ENCODE measurements around the gene INPPL1. TPM values are rescaled to one million over a fixed set of nuclear protein-coding genes. Genes with fewer than 3 reads are reported as not detected.

INPPL1 gene
- total RNA-seq, 1 experiment from 2014 or later: 51.8 TPM

DNA sequence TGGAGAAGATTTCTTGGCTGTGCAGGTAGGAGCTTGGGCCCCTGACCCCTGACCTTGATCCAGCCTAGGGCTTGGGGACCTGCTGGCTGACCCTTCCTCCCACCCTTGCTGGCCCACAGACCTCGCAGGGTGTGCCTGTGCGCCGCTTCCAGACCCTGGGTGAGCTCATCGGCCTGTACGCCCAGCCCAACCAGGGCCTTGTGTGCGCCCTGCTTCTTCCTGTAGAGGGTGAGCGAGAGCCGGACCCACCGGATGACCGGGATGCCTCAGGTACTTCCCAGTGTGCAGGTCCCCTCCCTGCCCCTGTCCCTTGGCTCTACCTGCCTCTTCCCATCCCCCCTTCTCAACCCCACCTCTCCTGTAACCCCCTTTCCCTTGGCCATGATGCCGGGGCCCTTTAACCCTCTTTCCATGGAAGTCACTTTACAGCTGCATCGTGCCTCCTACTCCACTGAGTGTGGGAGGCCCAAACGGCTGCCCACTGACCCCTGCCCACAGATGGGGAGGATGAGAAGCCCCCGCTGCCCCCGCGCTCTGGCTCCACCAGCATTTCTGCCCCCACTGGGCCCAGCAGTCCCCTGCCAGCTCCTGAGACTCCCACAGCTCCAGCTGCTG is 3.8 kb downstream of the INPPL1 start:
- no peaks in the 10 kb centered on the region for H3K9me3 ChIP-seq
- no peaks in the 10 kb centered on the region for H3K27me3 ChIP-seq
- H3K4me3 ChIP-seq: no peak overlapping the region
- peaks cover 79% of the 10 kb centered on the region for H3K36me3 ChIP-seq
- DNase-seq: no peak

DNA sequence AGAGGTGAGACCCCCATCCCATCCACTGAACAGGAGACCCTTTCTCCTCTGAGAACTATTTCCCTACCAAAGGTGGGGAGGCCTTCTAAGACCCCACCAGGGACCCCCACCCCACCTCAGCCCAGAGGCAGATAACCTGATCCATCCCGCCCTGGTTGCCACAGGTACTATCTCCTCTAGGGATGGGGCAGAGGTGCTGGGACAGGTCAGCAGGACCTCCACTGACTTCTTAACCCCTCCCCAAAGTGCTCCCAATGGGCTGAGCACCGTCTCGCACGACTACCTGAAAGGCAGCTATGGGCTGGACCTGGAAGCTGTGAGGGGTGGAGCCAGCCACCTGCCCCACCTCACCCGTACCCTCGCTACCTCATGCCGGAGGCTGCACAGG is 4.3 kb downstream of the INPPL1 start:
- no peaks in the 10 kb centered on the region for H3K9me3 ChIP-seq
- no peaks in the 10 kb centered on the region for H3K27me3 ChIP-seq
- H3K36me3 ChIP-seq: peaks cover 84% of the 10 kb centered on the region
- DNase-seq: no peak
- H3K4me3 ChIP-seq: no peak overlapping the region

DNA sequence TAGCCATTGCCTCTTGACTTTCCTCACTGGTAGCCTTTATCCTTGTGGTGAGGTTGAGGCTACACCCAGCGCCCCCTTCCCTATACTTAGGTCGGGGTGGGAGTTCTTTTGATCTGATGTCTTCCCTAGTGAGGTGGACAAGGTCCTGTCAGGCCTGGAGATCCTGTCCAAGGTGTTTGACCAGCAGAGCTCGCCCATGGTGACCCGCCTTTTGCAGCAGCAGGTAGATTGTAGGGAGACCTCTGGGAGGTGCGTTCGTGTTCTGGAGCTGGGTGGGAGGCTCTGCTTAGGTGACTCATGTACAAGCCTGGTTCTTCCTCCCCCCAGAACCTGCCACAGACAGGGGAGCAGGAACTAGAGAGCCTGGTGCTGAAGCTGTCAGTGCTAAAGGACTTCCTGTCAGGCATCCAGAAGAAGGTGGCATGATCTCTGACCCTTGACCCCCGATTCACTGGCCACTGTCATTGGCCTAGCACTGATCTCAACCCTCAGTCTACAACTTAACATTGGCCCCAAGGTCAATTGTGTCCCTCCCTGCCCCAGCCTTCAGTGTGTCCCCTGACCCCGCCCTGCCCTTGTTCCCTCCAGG is 4.9 kb downstream of the INPPL1 start:
- Histone ChIP-seq H3K36me3 (peaks cover 90% of the 10 kb centered on the region), H3K9me3 (no peaks in the 10 kb centered on the region), H3K4me3 (no peak overlapping the region), H3K27me3 (no peaks in the 10 kb centered on the region)
- DNase-seq: no peak

DNA sequence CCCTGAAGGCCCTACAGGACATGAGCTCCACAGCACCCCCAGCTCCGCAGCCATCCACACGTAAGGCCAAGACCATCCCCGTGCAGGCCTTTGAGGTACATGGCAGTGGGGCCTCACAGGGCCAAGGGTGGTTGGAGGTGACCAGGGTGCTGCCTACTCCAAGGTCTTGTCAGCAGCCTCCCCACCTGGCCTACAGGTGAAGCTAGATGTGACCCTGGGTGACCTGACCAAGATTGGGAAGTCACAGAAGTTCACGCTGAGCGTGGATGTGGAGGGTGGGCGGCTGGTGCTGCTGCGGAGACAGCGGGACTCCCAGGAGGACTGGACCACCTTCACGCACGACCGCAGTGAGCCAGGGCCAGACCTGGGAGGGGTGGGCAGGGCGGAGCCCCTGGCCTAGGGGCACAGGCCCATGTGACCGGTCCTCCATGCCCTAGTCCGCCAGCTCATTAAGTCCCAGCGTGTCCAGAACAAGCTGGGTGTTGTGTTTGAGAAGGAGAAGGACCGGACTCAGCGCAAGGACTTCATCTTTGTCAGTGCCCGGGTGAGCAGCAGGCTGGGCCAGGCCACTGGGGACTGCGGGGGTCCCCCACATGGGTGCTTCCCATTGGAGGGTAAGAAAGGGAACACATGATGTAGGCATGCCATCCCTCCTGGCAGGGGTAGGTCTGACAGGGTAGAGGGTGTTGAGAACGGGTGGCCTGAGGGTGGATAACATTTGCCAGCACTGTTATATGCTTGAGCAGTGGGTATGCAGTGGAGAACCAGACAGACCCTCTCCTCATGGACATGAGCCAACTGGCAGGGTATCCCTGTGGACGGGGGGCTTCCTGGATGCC is 5.6 kb downstream of the INPPL1 start:
- no peaks in the 10 kb centered on the region for H3K27me3 ChIP-seq
- H3K4me3 ChIP-seq: no peak overlapping the region
- no peak for DNase-seq
- peaks cover 97% of the 10 kb centered on the region for H3K36me3 ChIP-seq
- H3K9me3 ChIP-seq: no peaks in the 10 kb centered on the region

DNA sequence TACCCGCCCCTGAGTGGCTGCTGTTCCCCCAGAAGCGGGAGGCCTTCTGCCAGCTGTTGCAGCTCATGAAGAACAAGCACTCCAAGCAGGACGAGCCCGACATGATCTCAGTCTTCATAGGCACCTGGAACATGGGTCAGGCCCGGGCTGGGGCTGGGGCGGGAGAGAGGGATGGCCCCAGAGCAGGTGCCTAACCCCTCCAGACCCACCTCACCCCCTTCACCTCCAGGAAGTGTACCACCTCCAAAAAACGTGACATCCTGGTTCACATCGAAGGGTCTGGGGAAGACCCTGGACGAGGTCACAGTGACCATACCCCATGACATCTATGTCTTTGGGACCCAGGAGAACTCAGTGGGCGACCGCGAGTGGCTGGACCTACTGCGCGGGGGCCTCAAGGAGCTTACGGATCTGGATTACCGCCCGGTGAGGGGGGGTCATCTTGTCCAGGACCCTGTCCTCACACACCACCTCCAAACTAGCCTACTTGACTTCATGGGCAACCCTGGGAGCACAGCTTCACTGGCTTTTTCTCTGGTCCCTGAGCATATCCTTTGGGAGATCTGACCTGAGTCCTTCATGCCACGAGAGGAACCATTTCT is 6.3 kb downstream of the INPPL1 start:
- no peak overlapping the region for H3K4me3 ChIP-seq
- no peak for DNase-seq
- H3K9me3 ChIP-seq: no peaks in the 10 kb centered on the region
- H3K27me3 ChIP-seq: no peaks in the 10 kb centered on the region
- H3K36me3 ChIP-seq: peaks cover 95% of the 10 kb centered on the region

DNA sequence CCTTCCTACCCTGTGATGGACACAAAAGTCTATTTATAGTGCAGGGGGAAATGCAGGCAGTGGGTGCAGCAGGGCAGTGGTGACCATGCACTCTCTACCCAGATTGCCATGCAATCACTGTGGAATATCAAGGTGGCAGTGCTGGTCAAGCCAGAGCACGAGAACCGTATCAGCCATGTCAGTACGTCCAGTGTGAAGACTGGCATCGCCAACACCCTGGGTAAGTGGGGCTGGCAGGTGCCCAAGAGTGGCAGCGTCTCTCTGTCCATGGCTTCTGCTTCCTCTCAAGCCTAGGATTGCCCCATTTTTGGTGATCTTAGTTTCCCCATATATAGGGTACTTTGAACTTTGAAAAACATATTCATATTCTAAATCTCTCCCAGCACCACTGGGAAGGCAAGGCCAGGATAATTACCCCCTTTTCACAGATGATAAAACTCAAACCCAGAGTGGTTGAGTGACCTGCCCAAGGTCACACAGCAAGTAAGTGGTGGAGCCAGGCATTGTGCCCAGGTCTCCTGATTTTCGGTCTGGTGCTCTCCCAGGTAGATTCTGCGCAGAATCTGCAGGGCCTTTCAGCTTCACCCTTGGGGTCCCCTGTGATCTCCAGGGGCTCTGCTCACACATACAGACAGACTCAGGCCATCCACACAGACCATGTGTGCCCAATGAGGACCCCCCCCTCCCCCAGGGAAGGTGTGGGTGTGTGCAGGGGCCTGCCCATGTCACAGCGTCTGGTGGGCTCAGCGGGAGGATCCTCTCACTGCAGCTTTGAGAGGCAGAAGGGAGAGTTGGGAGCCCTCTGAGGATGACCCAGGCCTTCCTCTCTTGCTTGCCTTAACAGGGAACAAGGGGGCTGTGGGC is 7.1 kb downstream of the INPPL1 start:
- Histone ChIP-seq H3K9me3 (no peaks in the 10 kb centered on the region), H3K36me3 (peaks cover 93% of the 10 kb centered on the region), H3K4me3 (no peak overlapping the region), H3K27me3 (no peaks in the 10 kb centered on the region)
- no peak for DNase-seq

DNA sequence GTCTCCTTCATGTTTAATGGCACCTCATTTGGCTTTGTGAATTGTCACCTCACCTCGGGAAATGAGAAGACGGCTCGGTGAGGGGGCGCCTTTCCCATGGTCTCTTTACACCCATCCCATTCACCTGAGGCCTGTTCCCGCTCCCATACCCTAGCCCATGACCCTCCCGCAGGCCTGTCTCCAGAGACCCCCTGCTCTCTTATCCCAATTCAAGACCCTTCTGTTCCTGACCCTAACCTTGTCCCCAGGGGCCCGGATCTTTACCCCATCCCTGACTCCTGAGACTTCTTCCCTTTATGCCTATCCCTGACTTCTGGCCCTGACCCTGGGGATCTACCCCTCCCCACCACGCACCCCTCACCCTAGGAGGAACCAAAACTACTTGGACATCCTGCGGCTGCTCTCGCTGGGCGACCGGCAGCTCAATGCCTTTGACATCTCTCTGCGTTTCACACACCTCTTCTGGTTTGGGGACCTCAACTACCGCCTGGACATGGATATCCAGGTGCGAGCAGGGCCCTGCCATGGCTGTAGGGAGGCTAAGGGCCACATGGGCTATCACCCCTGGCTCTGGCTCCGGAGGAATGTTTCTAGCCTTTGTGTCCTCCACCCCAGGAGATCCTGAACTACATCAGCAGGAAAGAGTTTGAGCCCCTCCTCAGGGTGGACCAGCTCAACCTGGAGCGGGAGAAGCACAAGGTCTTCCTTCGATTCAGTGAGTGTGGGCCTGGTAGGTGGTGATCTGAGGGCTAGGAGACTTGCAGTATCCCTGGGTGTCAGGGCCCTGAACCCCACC is 7.9 kb downstream of the INPPL1 start:
- Histone ChIP-seq H3K27me3 (no peaks in the 10 kb centered on the region), H3K9me3 (no peaks in the 10 kb centered on the region), H3K4me3 (no peak overlapping the region), H3K36me3 (peaks cover 91% of the 10 kb centered on the region)
- no peak for DNase-seq

DNA sequence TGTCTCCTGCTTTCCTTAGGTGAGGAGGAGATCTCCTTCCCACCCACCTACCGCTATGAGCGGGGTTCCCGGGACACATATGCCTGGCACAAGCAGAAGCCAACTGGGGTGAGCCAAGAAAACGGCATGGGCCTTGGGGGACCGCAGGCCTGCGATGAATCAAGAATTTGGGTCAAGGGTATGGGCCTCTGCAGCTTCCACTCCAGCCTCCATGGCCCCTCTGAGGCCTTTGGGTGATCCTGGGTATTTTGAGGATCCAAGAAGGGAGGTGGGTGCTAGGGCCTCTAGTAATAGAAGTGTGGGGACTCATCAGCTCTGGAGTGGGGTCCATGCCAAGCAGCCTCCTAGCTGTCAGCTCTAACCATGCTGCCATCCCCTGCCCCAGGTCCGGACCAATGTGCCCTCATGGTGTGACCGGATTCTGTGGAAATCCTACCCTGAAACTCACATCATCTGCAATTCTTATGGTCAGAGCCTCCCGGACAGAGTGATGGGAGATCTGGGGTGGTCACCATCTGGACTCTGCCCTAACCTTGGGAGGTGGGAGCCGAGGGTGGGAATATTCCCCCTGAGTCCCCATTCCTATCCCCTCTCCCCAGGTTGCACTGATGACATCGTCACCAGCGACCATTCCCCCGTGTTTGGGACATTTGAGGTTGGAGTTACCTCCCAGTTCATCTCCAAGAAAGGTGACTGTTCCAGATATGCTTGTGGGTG is 8.6 kb downstream of the INPPL1 start:
- Histone ChIP-seq H3K27me3 (no peaks in the 10 kb centered on the region), H3K4me3 (no peak overlapping the region), H3K36me3 (peaks cover 91% of the 10 kb centered on the region), H3K9me3 (no peaks in the 10 kb centered on the region)
- no peak for DNase-seq

DNA sequence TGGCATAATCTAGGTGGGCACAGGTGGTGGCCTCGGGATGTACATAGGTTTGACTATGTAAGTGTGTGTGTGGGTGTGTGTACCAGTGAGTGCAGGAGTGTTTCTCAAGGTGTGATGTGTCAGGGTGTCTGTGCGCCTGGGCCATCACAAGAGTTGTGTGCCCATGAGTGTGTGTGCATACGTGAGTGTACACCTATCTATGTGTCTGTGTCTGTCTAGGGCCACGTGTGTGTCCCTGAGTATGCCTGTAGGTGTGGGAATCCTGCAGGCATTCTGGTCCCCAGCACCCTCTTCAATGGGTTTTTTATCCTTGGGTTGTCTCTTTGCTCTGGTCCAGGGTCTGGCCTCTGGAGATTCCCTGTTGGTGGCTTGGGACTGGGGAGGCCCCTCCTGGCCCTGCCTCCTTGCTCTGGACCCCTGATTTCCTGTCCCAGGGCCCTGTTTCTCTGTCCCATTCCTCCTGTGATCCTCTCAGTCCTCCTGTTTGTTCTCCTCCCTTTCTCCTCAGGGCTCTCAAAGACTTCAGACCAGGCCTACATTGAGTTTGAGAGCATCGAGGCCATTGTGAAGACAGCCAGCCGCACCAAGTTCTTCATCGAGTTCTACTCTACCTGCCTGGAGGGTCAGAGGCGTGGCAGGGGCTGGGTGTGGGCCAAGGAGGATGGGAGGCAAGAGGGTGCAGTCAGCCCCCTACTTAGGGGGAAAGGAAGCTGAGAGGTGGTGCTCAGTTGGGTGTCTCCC is 9.4 kb downstream of the INPPL1 start:
- peaks cover 88% of the 10 kb centered on the region for H3K36me3 ChIP-seq
- no peak for DNase-seq
- H3K9me3 ChIP-seq: no peaks in the 10 kb centered on the region

DNA sequence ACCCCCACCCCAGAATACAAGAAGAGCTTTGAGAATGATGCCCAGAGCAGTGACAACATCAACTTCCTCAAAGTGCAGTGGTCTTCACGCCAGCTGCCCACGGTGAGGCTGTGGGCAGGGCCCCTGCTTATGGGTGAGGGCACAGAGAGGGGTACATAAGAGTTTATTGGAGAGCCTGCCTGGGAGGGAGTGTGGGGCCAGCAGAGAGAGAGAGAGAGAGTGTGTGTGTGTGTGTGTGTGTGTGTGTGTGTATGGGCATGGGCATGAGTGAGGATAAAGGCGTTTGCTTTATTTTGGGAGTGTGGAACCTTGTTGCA is 9.9 kb downstream of the INPPL1 start:
- Histone ChIP-seq H3K9me3 (no peaks in the 10 kb centered on the region), H3K27me3 (no peaks in the 10 kb centered on the region), H3K36me3 (peaks cover 83% of the 10 kb centered on the region), H3K4me3 (no peak overlapping the region)
- no peak for DNase-seq

More for the DNA sequence above, 9.4 kb downstream of the INPPL1 start:
- H3K27me3 ChIP-seq: no peaks in the 10 kb centered on the region
- H3K4me3 ChIP-seq: no peak overlapping the region

DNA sequence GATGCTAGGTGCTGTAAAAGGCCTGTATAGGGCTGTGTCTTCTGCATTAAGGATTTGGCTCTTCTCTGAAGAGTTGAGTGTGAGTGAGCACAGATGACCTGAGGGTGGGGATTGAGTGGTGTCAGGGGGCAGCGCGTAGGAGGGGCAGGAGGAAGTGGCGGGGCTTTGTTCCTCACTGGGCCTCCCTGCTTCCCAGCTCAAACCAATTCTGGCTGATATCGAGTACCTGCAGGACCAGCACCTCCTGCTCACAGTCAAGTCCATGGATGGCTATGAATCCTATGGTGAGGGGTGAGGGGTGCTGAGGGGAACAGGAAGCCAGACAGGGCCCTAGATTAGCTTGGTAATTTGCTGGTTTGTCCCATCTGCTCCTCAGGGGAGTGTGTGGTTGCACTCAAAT is 10.4 kb downstream of the INPPL1 start:
- no peak for DNase-seq
- no peak overlapping the region for H3K4me3 ChIP-seq
- H3K9me3 ChIP-seq: no peaks in the 10 kb centered on the region
- H3K36me3 ChIP-seq: peaks cover 78% of the 10 kb centered on the region
- no peaks in the 10 kb centered on the region for H3K27me3 ChIP-seq

DNA sequence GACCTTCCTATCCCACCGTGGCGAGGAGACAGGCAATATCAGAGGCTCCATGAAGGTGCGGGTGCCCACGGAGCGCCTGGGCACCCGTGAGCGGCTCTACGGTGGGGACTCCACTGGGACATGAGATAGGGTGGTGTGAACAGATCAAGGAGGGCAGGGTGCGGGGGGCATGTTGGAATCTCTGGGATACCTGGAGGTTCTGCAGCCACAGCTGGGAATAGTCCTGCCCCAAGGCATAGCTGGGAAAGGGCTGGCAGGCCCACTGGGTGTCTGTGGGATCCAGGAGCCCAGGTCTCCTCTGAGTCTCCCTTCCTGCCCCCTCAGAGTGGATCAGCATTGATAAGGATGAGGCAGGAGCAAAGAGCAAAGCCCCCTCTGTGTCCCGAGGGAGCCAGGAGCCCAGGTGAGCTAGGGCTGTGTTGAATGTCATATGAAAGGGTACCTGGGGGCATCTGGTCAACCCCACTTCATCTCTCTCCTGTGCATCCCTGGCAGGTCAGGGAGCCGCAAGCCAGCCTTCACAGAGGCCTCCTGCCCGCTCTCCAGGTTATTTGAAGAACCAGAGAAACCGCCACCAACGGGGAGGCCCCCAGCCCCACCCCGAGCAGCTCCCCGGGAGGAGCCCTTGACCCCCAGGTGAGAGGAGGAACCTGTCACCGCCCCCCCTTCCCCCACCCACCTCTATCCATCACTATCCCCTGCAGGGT is 10.9 kb downstream of the INPPL1 start:
- no peak for DNase-seq
- Histone ChIP-seq H3K9me3 (no peaks in the 10 kb centered on the region), H3K27me3 (no peaks in the 10 kb centered on the region), H3K36me3 (peaks cover 72% of the 10 kb centered on the region), H3K4me3 (no peak overlapping the region)

DNA sequence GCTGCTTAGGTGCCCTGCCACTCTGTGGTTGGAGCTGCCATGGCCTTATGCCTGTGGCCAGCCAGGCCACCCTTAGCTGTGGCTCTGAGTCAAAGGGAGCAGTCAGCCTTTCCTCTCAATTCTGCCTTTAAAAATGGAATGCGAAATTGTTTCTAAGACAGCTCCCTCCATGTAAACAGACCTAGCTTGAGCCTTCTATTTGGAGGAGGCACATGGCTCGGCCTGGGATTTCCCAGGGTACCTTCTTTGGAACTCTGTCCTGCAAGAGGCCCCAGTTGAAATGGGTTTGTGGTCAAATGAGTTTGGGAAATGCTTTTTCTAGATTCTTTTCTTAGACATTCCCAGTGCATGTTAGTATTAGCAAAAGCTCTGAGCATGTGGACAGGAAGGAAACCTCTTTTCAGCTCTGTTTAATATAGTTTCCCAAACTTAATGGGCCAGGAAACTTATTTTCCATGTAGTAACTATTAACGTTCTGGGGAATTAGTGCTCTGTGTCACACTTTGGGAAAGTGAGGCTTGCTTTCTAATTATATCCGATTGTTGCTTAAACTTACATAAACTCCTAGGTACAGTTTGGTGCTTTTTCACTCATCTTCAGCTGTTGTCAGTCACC is 11.6 kb downstream of the INPPL1 start:
- no peak for DNase-seq
- Histone ChIP-seq H3K36me3 (peaks cover 65% of the 10 kb centered on the region), H3K4me3 (no peak overlapping the region), H3K27me3 (no peaks in the 10 kb centered on the region), H3K9me3 (no peaks in the 10 kb centered on the region)

DNA sequence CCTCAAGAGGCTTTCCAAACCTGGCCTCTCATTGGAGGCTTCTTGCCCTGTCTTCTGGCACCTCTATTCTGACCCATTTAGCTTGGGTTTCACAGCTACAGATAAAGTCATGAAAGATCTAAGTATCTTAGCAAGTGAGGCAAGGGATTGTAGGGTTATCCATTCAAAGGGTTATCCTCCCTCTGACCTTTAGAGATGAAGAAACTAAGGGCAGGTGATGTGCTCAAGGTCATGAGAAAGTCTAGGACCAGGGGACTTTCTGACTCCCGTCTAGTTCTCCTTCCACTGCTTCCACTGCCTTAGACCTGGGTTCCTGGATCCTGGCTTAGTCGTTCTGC is 12.2 kb downstream of the INPPL1 start:
- no peak for DNase-seq
- no peaks in the 10 kb centered on the region for H3K27me3 ChIP-seq
- no peak overlapping the region for H3K4me3 ChIP-seq
- H3K9me3 ChIP-seq: no peaks in the 10 kb centered on the region
- H3K36me3 ChIP-seq: peaks cover 60% of the 10 kb centered on the region

Data from MG63 (cell line).